NCI-H774 (cell line): ENCODE results near the gene SUN3.
"Not testable (repeated sequence)": the region's sequence is repeated elsewhere in the genome, so short reads cannot be mapped to it uniquely, and the experiment has no call there.

Experiments used
- DNase-seq: peaks from one replicate; lab custom pipeline; 2025; lab: John Stamatoyannopoulos, UW

The SUN3 gene

GRCh38 chr7:47943676-47944474 lies 85.0 kb downstream of the SUN3 start:
- DNase-seq, result no peak

- DNase-seq, result not testable (repeated sequence)
Observed at GRCh38 chr7:47942651-47943050, 86.3 kb downstream of the SUN3 start.

- DNase-seq, result no peak
Observed at GRCh38 chr7:47942132-47942531, 86.8 kb downstream of the SUN3 start.

GRCh38 chr7:47941136-47941844 lies 87.6 kb downstream of the SUN3 start:
- no peak for DNase-seq

GRCh38 chr7:47940088-47941013 lies 88.6 kb downstream of the SUN3 start:
- no peak for DNase-seq

- DNase-seq, result no peak
Observed at GRCh38 chr7:47939425-47940036, 89.4 kb downstream of the SUN3 start.

GRCh38 chr7:47938574-47939165 lies 90.2 kb downstream of the SUN3 start:
- no peak for DNase-seq

GRCh38 chr7:47937711-47938573 lies 91.0 kb downstream of the SUN3 start:
- DNase-seq, result no peak
